ENCODE results near the gene FOXF1. TPM values are rescaled to one million over a fixed set of nuclear protein-coding genes. Genes with fewer than 3 reads are reported as not detected.
A peak's percentile ranks its signal among the peaks of the same experiment; 100 is the strongest.

The FOXF1 gene
- 22.0 TPM for polyA plus RNA-seq (2013, experiment 1 of 2)
- 26.8 TPM for polyA plus RNA-seq (2013, experiment 2 of 2)

DNA sequence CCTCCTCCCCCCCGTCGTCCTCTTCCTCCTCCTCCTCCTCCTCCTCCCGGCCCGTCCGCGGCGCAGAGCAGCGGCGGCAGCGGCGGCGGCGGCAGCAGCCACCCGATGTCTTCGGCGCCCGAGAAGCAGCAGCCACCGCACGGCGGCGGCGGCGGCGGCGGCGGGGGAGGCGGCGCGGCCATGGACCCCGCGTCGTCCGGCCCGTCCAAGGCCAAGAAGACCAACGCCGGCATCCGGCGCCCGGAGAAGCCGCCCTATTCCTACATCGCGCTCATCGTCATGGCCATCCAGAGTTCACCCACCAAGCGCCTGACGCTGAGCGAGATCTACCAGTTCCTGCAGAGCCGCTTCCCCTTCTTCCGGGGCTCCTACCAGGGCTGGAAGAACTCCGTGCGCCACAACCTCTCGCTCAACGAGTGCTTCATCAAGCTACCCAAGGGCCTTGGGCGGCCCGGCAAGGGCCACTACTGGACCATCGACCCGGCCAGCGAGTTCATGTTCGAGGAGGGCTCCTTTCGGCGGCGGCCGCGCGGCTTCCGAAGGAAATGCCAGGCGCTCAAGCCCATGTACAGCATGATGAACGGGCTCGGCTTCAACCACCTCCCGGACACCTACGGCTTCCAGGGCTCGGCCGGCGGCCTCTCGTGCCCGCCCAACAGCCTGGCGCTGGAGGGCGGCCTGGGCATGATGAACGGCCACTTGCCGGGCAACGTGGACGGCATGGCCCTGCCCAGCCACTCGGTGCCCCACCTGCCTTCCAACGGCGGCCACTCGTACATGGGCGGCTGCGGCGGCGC lies at the start of gene FOXF1:
Gene FOXF1 (plus strand): TSS at position 63 of the 797 bp plus-strand sequence. CDS start 43 bp downstream, at position 106.
- Histone ChIP-seq H3K4me1 (ENCODE audit: control insufficient read depth, insufficient read depth, low read length, poor library complexity, severe bottlenecking) (peaks cover 17% of the 10 kb centered on the region), H3K9me3 (ENCODE audit: control insufficient read depth, low read length) (no peaks in the 10 kb centered on the region), H3K4me3 (ENCODE audit: extremely low read depth, insufficient read depth, low read length, poor library complexity, severe bottlenecking) (peak within 1 kb of the TSS; percentile 72), H3K27ac (ENCODE audit: low read depth, low read length, severe bottlenecking) (peak within 1 kb of the TSS; percentile 74), H3K36me3 (ENCODE audit: control insufficient read depth, insufficient read depth, low read length) (peaks cover 21% of the 10 kb centered on the region)
- WGBS, 2 experiments (ENCODE audit: insufficient coverage in 2 of 2), result 1% methylated on average over 68 to 78 of the region's 89 CpGs

DNA sequence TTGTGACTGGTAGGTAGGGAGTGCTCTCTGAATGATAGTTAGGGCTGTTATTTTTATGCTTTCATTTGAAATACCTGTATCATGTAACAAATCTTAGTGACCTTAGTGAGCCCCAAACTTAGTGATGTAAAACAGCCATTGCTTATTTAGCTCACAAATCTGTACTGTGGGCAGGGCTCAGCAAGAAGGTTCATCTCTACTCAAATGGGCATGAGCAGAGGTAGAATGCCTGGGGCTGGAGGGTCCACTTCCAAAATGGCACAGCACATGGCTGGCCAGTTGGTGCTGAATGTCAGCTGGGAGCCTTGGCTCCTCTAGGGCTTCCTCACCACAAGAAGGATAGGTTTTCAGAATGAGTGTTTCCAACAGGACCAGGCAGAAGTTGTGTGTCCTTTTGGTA lies 49.3 kb upstream of the FOXF1 start:
- Histone ChIP-seq H3K4me1 (ENCODE audit: control insufficient read depth, insufficient read depth, low read length, poor library complexity, severe bottlenecking) (peaks cover 4% of the 10 kb centered on the region), H3K4me3 (ENCODE audit: extremely low read depth, insufficient read depth, low read length, poor library complexity, severe bottlenecking) (no peak overlapping the region), H3K36me3 (ENCODE audit: control insufficient read depth, insufficient read depth, low read length) (no peaks in the 10 kb centered on the region), H3K27ac (ENCODE audit: low read depth, low read length, severe bottlenecking) (no peak overlapping the region), H3K9me3 (ENCODE audit: control insufficient read depth, low read length) (no peaks in the 10 kb centered on the region)

GRCh38 chr16:86462334-86463084 lies 47.8 kb upstream of the FOXF1 start:
- 89 to 96% methylated on average over 13 to 14 of the region's 17 CpGs for WGBS, 2 experiments (ENCODE audit: insufficient coverage in 2 of 2)
- no peak overlapping the region for H3K27ac ChIP-seq (ENCODE audit: low read depth, low read length, severe bottlenecking)
- no peaks in the 10 kb centered on the region for H3K9me3 ChIP-seq (ENCODE audit: control insufficient read depth, low read length)

DNA sequence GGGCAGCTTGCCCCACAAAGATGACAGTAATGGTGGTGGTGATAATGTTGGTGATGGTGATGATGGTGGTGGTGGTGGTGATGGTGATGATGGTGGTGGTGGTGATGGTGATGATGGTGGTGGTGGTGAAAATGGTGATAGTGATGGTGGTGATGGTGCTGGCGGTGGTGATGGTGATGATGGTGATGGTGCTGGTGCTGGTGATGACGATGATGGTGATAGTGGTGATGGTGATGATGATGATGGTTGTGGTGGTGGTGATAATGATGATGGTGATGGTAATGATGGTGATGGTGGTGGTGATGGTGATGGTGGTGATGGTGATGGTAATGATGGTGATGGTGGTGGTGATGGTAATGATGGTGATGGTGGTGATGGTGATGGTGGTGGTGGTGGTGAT lies 46.3 kb upstream of the FOXF1 start:
- no peaks in the 10 kb centered on the region for H3K36me3 ChIP-seq (ENCODE audit: control insufficient read depth, insufficient read depth, low read length)
- no peak overlapping the region for H3K4me3 ChIP-seq (ENCODE audit: extremely low read depth, insufficient read depth, low read length, poor library complexity, severe bottlenecking)
- WGBS, 2 experiments (ENCODE audit: insufficient coverage in 2 of 2), result 83 to 100% methylated on average over 2 of the region's 2 CpGs
- no peaks in the 10 kb centered on the region for H3K4me1 ChIP-seq (ENCODE audit: control insufficient read depth, insufficient read depth, low read length, poor library complexity, severe bottlenecking)
- H3K27ac ChIP-seq (ENCODE audit: low read depth, low read length, severe bottlenecking), result no peak overlapping the region
- no peaks in the 10 kb centered on the region for H3K9me3 ChIP-seq (ENCODE audit: control insufficient read depth, low read length)

More at GRCh38 chr16:86462334-86463084, 47.8 kb upstream of the FOXF1 start:
- peaks cover 3% of the 10 kb centered on the region for H3K4me1 ChIP-seq (ENCODE audit: control insufficient read depth, insufficient read depth, low read length, poor library complexity, severe bottlenecking)
- no peak overlapping the region for H3K4me3 ChIP-seq (ENCODE audit: extremely low read depth, insufficient read depth, low read length, poor library complexity, severe bottlenecking)
- H3K36me3 ChIP-seq (ENCODE audit: control insufficient read depth, insufficient read depth, low read length), result no peaks in the 10 kb centered on the region

DNA sequence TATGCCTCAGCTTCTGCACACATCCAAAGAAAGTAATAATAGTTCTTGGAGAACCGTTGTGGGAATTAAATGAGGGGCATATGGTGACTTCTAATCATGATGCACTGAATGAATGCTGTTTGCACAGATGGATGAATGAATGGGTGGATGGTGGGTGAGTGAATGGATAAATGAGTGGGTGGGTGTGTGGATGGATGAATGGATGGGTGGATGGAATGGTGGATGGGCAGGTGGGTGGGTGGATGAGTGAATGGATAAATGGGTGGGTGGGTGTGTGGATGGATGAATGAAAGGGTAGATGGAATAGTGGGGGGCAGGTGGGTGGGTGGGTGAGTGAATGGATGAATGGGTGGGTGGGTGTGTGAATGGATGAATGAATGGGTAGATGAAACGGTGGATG lies 44.9 kb upstream of the FOXF1 start:
- Histone ChIP-seq H3K4me3 (ENCODE audit: extremely low read depth, insufficient read depth, low read length, poor library complexity, severe bottlenecking) (no peak overlapping the region), H3K27ac (ENCODE audit: low read depth, low read length, severe bottlenecking) (no peak overlapping the region), H3K9me3 (ENCODE audit: control insufficient read depth, low read length) (no peaks in the 10 kb centered on the region), H3K4me1 (ENCODE audit: control insufficient read depth, insufficient read depth, low read length, poor library complexity, severe bottlenecking) (no peaks in the 10 kb centered on the region), H3K36me3 (ENCODE audit: control insufficient read depth, insufficient read depth, low read length) (no peaks in the 10 kb centered on the region)
- WGBS, 2 experiments (ENCODE audit: insufficient coverage in 2 of 2), result 93 to 100% methylated on average over 2 of the region's 2 CpGs

DNA sequence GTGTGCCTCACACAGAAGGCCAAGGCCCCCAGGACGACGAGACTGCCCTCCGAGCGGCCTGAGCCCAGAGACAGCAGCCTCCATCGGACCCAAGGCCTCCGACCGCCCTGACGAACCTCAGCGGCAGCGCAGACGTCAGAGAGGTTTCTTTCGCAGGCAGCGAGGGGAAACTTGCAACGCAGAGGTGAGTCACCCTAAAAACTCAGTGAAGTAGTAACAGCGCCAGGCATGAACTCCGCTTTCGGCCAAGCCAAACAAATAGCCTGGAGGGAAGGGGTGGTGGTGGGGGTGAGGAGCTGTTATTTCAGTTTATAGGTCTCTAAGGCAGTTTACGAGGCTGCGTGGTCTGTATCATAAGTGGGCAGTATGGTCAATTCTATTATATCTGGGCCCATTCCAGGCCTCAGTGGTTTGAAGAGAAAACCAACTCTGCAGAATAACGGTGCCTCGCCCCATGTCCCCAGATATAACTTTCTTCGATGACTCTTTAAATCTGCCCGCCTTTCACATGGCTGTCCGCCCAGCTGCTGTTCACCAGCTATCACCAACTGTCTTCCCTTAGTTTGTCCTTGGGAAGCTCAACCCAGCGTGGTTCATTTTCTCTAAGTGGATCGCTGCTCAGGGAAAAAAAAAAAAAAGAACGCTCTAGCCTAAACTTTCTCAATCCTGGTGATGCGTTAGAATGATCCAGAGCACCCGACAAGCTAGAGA lies 43.5 kb upstream of the FOXF1 start:
- 94 to 97% methylated on average over 23 to 29 of the region's 29 CpGs for WGBS, 2 experiments (ENCODE audit: insufficient coverage in 2 of 2)
- Histone ChIP-seq H3K4me1 (ENCODE audit: control insufficient read depth, insufficient read depth, low read length, poor library complexity, severe bottlenecking) (no peaks in the 10 kb centered on the region), H3K4me3 (ENCODE audit: extremely low read depth, insufficient read depth, low read length, poor library complexity, severe bottlenecking) (no peak overlapping the region), H3K36me3 (ENCODE audit: control insufficient read depth, insufficient read depth, low read length) (no peaks in the 10 kb centered on the region), H3K27ac (ENCODE audit: low read depth, low read length, severe bottlenecking) (no peak overlapping the region), H3K9me3 (ENCODE audit: control insufficient read depth, low read length) (no peaks in the 10 kb centered on the region)

DNA sequence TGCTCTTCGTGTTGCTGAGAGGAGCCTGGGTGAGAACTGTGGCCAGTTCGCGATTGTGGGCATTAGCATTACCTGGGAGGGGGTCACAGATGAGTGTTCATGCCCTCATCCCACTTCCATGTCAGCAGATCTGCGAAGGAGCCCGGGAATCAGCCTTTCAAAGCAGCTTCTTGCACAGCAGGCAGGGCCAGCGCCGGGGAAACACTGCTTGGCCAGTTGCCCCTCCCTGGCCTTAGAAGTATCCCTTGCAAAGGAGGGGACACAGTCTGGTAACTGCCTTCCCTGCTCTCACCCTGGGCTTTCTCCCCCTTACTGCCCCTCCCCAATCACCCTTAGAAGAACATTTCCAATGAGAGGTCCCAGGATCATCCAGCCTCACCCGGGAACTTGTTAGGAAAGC lies 42.8 kb upstream of the FOXF1 start:
- H3K9me3 ChIP-seq (ENCODE audit: control insufficient read depth, low read length), result no peaks in the 10 kb centered on the region
- H3K27ac ChIP-seq (ENCODE audit: low read depth, low read length, severe bottlenecking), result no peak overlapping the region
- no peaks in the 10 kb centered on the region for H3K36me3 ChIP-seq (ENCODE audit: control insufficient read depth, insufficient read depth, low read length)
- no peaks in the 10 kb centered on the region for H3K4me1 ChIP-seq (ENCODE audit: control insufficient read depth, insufficient read depth, low read length, poor library complexity, severe bottlenecking)
- WGBS, 2 experiments (ENCODE audit: insufficient coverage in 2 of 2), result 75 to 88% methylated on average over 7 of the region's 8 CpGs
- no peak overlapping the region for H3K4me3 ChIP-seq (ENCODE audit: extremely low read depth, insufficient read depth, low read length, poor library complexity, severe bottlenecking)

- WGBS, 2 experiments (ENCODE audit: insufficient coverage in 2 of 2), result 91 to 94% methylated on average over 7 to 9 of the region's 9 CpGs
- no peaks in the 10 kb centered on the region for H3K9me3 ChIP-seq (ENCODE audit: control insufficient read depth, low read length)
- no peak overlapping the region for H3K4me3 ChIP-seq (ENCODE audit: extremely low read depth, insufficient read depth, low read length, poor library complexity, severe bottlenecking)
- H3K4me1 ChIP-seq (ENCODE audit: control insufficient read depth, insufficient read depth, low read length, poor library complexity, severe bottlenecking), result no peaks in the 10 kb centered on the region
- no peak overlapping the region for H3K27ac ChIP-seq (ENCODE audit: low read depth, low read length, severe bottlenecking)
- H3K36me3 ChIP-seq (ENCODE audit: control insufficient read depth, insufficient read depth, low read length), result no peaks in the 10 kb centered on the region
Observed at GRCh38 chr16:86470964-86471363, 39.4 kb upstream of the FOXF1 start.

- no peaks in the 10 kb centered on the region for H3K9me3 ChIP-seq (ENCODE audit: control insufficient read depth, low read length)
- no peak overlapping the region for H3K27ac ChIP-seq (ENCODE audit: low read depth, low read length, severe bottlenecking)
- no peaks in the 10 kb centered on the region for H3K36me3 ChIP-seq (ENCODE audit: control insufficient read depth, insufficient read depth, low read length)
- H3K4me3 ChIP-seq (ENCODE audit: extremely low read depth, insufficient read depth, low read length, poor library complexity, severe bottlenecking), result no peak overlapping the region
- 91 to 94% methylated on average over 12 of the region's 12 CpGs for WGBS, 2 experiments (ENCODE audit: insufficient coverage in 2 of 2)
- no peaks in the 10 kb centered on the region for H3K4me1 ChIP-seq (ENCODE audit: control insufficient read depth, insufficient read depth, low read length, poor library complexity, severe bottlenecking)
Observed at GRCh38 chr16:86471896-86472295, 38.4 kb upstream of the FOXF1 start.

GRCh38 chr16:86472366-86472765 lies 38.0 kb upstream of the FOXF1 start:
- no peaks in the 10 kb centered on the region for H3K9me3 ChIP-seq (ENCODE audit: control insufficient read depth, low read length)
- H3K4me1 ChIP-seq (ENCODE audit: control insufficient read depth, insufficient read depth, low read length, poor library complexity, severe bottlenecking), result peaks cover 4% of the 10 kb centered on the region
- no peak overlapping the region for H3K4me3 ChIP-seq (ENCODE audit: extremely low read depth, insufficient read depth, low read length, poor library complexity, severe bottlenecking)
- H3K36me3 ChIP-seq (ENCODE audit: control insufficient read depth, insufficient read depth, low read length), result no peaks in the 10 kb centered on the region
- 93 to 97% methylated on average over 5 of the region's 5 CpGs for WGBS, 2 experiments (ENCODE audit: insufficient coverage in 2 of 2)
- no peak overlapping the region for H3K27ac ChIP-seq (ENCODE audit: low read depth, low read length, severe bottlenecking)
